ENCODE data around the gene BCL7B. TPM values are rescaled to one million over a fixed set of nuclear protein-coding genes. Genes with fewer than 3 reads are reported as not detected.

The BCL7B gene
- total and polyA plus RNA-seq, 10 of the 15 experiments (the other 5 are each of a cell fraction or from before 2014, with no cell fraction given), result 10.9 to 61.8 (median 50.2) TPM

- TF ChIP-seq IRF3 (IDR thresholded peaks at IDR 0.05) (no peak), BACH1 (IDR thresholded peaks at IDR 0.05; ENCODE audit: borderline replicate concordance) (peak; percentile 46; the same call in 1 of the 2 replicates), CEBPB (IDR thresholded peaks at IDR 0.05; ENCODE audit: borderline replicate concordance in 1 of 2, low read depth in 2 of 2, low read length in 2 of 2) (no peak), SREBF1 (IDR thresholded peaks at IDR 0.05; ENCODE audit: low read length) (no peak), ETV6 (conservative IDR thresholded peaks at IDR 0.05 in 1 of 2, IDR thresholded peaks at IDR 0.05 in 1 of 2; ENCODE audit: borderline replicate concordance in 1 of 2, low read depth in 1 of 2) (no peak), NFXL1 (IDR thresholded peaks at IDR 0.05; ENCODE audit: borderline replicate concordance) (no peak), SMAD1 (IDR thresholded peaks at IDR 0.05; ENCODE audit: low read depth, partially characterized antibody) (no peak), CHD2 (IDR thresholded peaks at IDR 0.05; ENCODE audit: borderline replicate concordance, low read depth, low read length) (peak; percentile 68), CBFB (IDR thresholded peaks at IDR 0.05; ENCODE audit: low read depth) (no peak), PAX5 (IDR thresholded peaks at IDR 0.05; ENCODE audit: borderline replicate concordance, low read depth, low read length) (no peak; the same call in 1 of the 2 replicates), NBN (IDR thresholded peaks at IDR 0.05) (no peak), BHLHE40 (IDR thresholded peaks at IDR 0.05; ENCODE audit: borderline replicate concordance in 1 of 2, low read depth in 2 of 2, low read length in 1 of 2) (no peak; a peak in 1 of 4 replicates), HDAC2 (IDR thresholded peaks at IDR 0.05) (no peak), E4F1 (IDR thresholded peaks at IDR 0.05; ENCODE audit: borderline replicate concordance, partially characterized antibody) (no peak), GABPA (IDR thresholded peaks at IDR 0.05; ENCODE audit: low read depth) (no peak), ATF3 (IDR thresholded peaks at IDR 0.05; ENCODE audit: borderline replicate concordance, extremely low read depth, low read depth, low read length) (no peak), ASH2L (IDR thresholded peaks at IDR 0.05; ENCODE audit: borderline replicate concordance, low read depth) (no peak), TCF3 (IDR thresholded peaks at IDR 0.05; ENCODE audit: borderline replicate concordance, insufficient read depth, low read depth, low read length) (no peak), E2F4 (IDR thresholded peaks at IDR 0.05; ENCODE audit: low read depth, low read length) (no peak), HDGF (IDR thresholded peaks at IDR 0.05) (no peak), MAX (IDR thresholded peaks at IDR 0.05; ENCODE audit: low read depth, low read length) (no peak; the same call in 1 of the 2 replicates), STAT3 (IDR thresholded peaks at IDR 0.05; ENCODE audit: low read depth, low read length) (no peak), BRCA1 (IDR thresholded peaks at IDR 0.05; ENCODE audit: low read depth, low read length) (no peak), STAT1 (conservative IDR thresholded peaks at IDR 0.05) (no peak), NR2C2 (IDR thresholded peaks at IDR 0.05; ENCODE audit: borderline replicate concordance, control insufficient read depth, insufficient read length, low read depth) (no peak), CBX5 (IDR thresholded peaks at IDR 0.05; ENCODE audit: low read depth) (no peak), HDAC6 (IDR thresholded peaks at IDR 0.05; ENCODE audit: unreplicated experiment) (no peak)
Observed at GRCh38 chr7:73557108-73557396, 438 bp downstream of the BCL7B start (continued).
